ENCODE measurements around the gene WFDC12. TPM values are rescaled to one million over a fixed set of nuclear protein-coding genes. Genes with fewer than 3 reads are reported as not detected.

The WFDC12 gene
- total RNA-seq, 6 experiments from 2014 or later, result not detected

GRCh38 chr20:45115386-45115774 lies 8.9 kb downstream of the WFDC12 start:
- Histone ChIP-seq H3K9me3 (no peaks in the 10 kb centered on the region), H3K27ac (no peak overlapping the region), H3K36me3 (no peaks in the 10 kb centered on the region), H3K4me1 (no peaks in the 10 kb centered on the region), H3K27me3 (no peaks in the 10 kb centered on the region), H3K4me3 (no peak overlapping the region)
- DNase-seq (no peak), ATAC-seq (no peak)
- 32% methylated on average over 3 of the region's 3 CpGs for WGBS (ENCODE audit: insufficient coverage, low coverage, low lambda C conversion rate, missing lambda C conversion rate)
- TF ChIP-seq POLR2A (IDR thresholded peaks at IDR 0.05), result no peak
- intact Hi-C loops (cut with DNase I), result no loop called here

- H3K27me3 ChIP-seq, result no peaks in the 10 kb centered on the region
- no peaks in the 10 kb centered on the region for H3K9me3 ChIP-seq
- DNase-seq, result no peak
- H3K4me1 ChIP-seq, result no peaks in the 10 kb centered on the region
- TF ChIP-seq CTCF (IDR thresholded peaks at IDR 0.05) (no peak), POLR2A (IDR thresholded peaks at IDR 0.05) (no peak)
- intact Hi-C loops (cut with DNase I), result no loop called here
- H3K4me3 ChIP-seq, result no peak within 1 kb of the TSS
- WGBS (ENCODE audit: insufficient coverage, low coverage, low lambda C conversion rate, missing lambda C conversion rate), result 51% methylated on average over 8 of the region's 16 CpGs
- no peaks in the 10 kb centered on the region for H3K36me3 ChIP-seq
- no peak for ATAC-seq
- no peak within 1 kb of the TSS for H3K27ac ChIP-seq
These were observed 9.5 kb downstream of the WFDC12 start, which contains the start of gene WFDC5 for GRCh38 chr20:45114465-45115385. Gene WFDC5 (minus strand): TSS chr20:45115174. CDS start chr20:45115083, 91 bp downstream.

GRCh38 chr20:45113865-45114264 lies 10.4 kb downstream of the WFDC12 start:
- H3K4me3 ChIP-seq, result no peak overlapping the region
- no peaks in the 10 kb centered on the region for H3K4me1 ChIP-seq
- intact Hi-C loops (cut with DNase I), result no loop called here
- ATAC-seq, result no peak
- H3K27ac ChIP-seq, result no peak overlapping the region
- WGBS (ENCODE audit: insufficient coverage, low coverage, low lambda C conversion rate, missing lambda C conversion rate), result 81% methylated on average over 3 of the region's 3 CpGs
- no peaks in the 10 kb centered on the region for H3K9me3 ChIP-seq
- H3K36me3 ChIP-seq, result no peaks in the 10 kb centered on the region
- DNase-seq, result no peak
- H3K27me3 ChIP-seq, result no peaks in the 10 kb centered on the region
- TF ChIP-seq POLR2A (IDR thresholded peaks at IDR 0.05) (no peak), CTCF (IDR thresholded peaks at IDR 0.05) (no peak)

- no peak for ATAC-seq
- Histone ChIP-seq H3K36me3 (no peaks in the 10 kb centered on the region), H3K4me3 (no peak overlapping the region), H3K9me3 (no peaks in the 10 kb centered on the region), H3K27ac (no peak overlapping the region), H3K4me1 (no peaks in the 10 kb centered on the region), H3K27me3 (no peaks in the 10 kb centered on the region)
- DNase-seq, result no peak
- TF ChIP-seq CTCF (IDR thresholded peaks at IDR 0.05) (no peak), POLR2A (IDR thresholded peaks at IDR 0.05) (no peak)
- intact Hi-C loops (cut with DNase I), result no loop called here
These were observed 11.5 kb downstream of the WFDC12 start for GRCh38 chr20:45112754-45113153.

- ATAC-seq, result peak in 3 of 4 donors; percentile 9 to 46 (median 30)
- H3K27me3 ChIP-seq, result no peaks in the 10 kb centered on the region
- 8% methylated on average over 8 of the region's 17 CpGs for WGBS (ENCODE audit: insufficient coverage, low coverage, low lambda C conversion rate, missing lambda C conversion rate)
- no peaks in the 10 kb centered on the region for H3K36me3 ChIP-seq
- no peak overlapping the region for H3K4me3 ChIP-seq
- H3K9me3 ChIP-seq, result no peaks in the 10 kb centered on the region
- H3K27ac ChIP-seq, result no peak overlapping the region
- no peaks in the 10 kb centered on the region for H3K4me1 ChIP-seq
- no peak for DNase-seq
- TF ChIP-seq POLR2A (IDR thresholded peaks at IDR 0.05), result no peak
- peak; percentile 35 to 52 (median 44) for TF ChIP-seq CTCF (IDR thresholded peaks at IDR 0.05)
- intact Hi-C loops (cut with DNase I), result no loop called here
These were observed 12.3 kb downstream of the WFDC12 start for GRCh38 chr20:45111799-45112471.
